Anterior cingulate cortex (tissue), 58 donors: ENCODE data around the gene RFPL4AL1.
"Not testable (repeated sequence)": the region's sequence is repeated elsewhere in the genome, so short reads cannot be mapped to it uniquely, and the experiment has no call there.

Experiments
- DNase-seq, 58 donors: peaks; one replicate each; lab custom pipeline; 2025; lab: John Stamatoyannopoulos, UW

The RFPL4AL1 gene

DNA sequence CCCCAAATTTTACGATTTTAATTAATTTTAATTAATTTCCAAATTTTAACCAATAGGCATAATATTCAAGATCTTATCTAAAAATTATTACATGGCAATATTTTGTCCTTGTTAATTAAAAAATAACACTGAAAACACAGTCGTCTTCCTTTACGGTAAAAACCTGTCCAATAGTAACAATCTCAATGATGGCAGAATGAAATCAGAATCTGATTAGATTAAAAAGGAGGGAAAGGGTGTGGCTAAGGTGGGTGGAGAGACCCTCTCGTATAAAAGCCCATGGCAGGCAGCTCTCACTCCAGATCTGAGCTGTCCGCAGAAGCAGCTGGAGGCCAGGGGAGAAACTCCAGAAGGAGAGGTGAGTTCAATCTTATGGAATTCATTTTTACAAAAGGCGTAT, at the start of gene RFPL4AL1:
Gene RFPL4AL1, plus strand, starts transcription at position 301 of the 400 bp plus-strand sequence. CDS start 2,687 bp downstream, outside the sequence.
- not testable (repeated sequence) for DNase-seq

DNA sequence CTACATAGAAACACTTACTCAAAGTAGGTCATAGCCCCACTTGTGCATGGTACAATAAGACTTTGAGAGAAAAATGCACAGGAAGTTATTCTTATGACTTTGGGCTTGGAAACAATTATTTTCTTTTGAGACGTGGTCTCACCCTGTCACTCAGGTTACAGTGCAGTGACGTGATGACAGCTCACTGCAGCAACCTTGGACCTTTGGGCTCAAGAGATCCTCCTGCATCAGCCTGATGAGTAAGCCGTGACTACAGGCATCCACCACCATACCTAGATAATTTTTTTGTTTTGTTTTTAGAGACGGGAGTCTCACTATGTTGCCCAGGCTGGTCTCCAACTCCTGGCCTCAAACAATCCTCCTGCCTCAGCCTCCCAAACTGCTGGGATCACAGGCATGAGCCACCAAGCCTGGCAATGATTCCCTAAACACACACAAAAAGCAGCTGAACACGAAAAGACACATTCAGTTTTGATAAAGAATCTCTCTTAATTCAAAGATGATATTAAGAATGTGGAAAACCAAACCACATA, 48.6 kb upstream of the RFPL4AL1 start:
- DNase-seq = no peak

DNA sequence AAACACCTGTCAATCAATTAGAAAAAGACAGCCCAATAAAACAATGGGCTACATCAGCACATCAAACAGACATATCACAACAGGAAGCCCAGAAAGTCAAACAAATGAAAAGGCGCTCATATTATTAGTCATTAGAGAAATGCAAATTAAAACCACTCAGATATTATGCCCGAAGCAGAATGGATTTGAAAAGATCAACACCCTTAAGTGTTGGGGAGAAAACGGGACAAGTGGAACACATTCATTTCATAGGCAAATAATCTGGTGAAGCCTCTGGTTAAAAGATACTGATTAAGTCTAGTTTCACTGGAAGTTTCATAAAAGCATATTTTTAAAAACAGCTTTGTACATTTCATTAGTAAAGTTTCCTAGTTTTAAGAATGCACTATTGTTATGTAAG, 48.1 kb upstream of the RFPL4AL1 start:
- DNase-seq = no peak

DNA sequence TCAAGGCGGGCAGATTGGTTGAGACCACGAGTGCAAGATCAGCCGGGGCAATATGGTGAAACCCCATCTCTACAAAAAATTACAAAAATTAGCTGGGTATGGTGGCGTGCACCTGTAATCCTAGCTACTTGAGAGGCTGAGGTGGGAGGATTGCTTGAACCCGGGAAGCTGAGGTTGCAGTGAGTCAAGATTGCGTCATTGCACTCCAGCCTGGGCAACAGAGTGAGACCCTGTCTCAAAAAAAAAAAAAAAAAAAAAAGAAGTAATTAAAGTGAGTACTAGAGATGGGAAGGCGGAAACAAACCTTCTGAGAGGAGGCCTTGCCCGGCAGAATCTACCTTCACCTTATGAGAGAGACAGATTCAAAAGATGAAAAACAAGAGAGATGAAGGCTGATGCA, 45.4 kb upstream of the RFPL4AL1 start:
- no peak for DNase-seq

DNA sequence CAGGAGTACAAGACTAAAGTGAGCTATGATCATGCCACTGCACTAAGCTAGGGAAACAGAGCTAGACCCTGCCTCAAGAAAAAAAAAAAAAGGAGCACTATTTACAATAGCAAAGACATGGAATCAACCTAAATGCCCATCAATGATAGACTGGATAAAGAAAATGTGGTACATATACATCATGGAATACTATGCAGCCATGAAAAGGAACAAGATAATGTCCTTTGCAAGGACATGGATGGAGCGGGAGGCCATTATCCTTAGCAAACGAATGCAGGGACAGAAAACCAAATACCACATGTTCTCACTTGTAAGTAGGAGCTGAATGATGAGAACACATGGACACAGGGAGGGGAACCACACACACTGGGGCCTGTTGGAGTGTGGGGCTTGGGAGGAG, 38.5 kb upstream of the RFPL4AL1 start:
- DNase-seq = not testable (repeated sequence)

DNA sequence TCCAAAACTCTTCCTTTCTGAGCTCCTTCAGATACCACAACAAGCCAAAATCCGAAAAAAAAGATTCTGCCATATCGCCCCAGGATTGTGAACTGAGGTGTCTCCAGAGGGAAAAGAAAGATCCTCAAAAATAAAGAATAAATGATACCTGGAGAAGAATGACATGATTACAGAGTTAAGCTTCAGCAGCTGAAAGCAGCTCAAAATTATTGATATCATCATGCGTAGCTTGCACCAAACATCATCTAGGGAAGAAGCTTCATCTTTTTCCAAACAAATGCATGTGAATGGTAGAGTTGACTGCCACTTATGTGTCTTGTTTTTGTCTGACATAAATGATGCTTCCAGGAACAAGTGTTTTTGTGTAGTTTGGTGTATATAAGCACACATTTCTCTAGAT, 30.6 kb upstream of the RFPL4AL1 start, which contains the start of gene NLRP9:
Gene NLRP9, minus strand, starts transcription at position 101 of the 400 bp plus-strand sequence. Its CDS starts 28 bp downstream, at position 73.
- DNase-seq = no peak

DNA sequence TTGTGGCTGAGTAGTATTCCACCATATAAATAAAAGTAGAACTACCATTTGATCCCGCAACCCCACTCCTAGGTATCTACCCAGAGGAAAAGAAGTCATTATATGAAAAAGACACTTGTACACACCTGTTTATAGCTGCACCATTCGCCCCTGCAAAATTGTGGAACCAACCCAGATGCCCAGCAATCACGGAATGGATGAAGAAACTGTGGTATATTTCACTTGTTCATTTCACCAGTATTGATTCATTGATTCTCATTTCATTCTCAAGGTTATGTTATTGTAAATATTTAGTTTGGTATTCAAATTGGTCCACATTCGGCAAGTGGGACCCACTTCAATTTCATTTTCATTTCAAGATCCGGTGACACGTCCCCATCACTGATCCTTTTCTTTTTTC, 18.2 kb upstream of the RFPL4AL1 start:
- no peak for DNase-seq

DNA sequence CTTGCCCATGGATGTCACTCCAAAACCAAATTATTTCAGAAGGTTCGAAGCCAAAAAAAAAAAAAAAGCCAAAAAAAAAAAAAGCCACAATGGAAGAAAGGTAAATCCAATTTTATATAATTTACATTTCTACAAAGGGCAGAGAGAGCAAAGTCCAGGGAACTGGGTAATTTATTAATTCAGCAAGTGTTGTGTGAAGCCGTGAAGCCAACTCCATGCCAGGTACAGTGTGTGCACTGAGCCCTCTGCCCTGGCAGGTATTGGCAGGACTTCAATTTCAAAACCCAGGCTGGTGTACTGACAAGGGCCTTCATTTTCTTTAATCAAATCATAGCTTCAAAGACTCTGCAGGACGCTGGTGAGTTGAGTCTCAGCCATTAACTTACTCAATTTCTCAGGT, 15.5 kb upstream of the RFPL4AL1 start:
- no peak for DNase-seq

DNA sequence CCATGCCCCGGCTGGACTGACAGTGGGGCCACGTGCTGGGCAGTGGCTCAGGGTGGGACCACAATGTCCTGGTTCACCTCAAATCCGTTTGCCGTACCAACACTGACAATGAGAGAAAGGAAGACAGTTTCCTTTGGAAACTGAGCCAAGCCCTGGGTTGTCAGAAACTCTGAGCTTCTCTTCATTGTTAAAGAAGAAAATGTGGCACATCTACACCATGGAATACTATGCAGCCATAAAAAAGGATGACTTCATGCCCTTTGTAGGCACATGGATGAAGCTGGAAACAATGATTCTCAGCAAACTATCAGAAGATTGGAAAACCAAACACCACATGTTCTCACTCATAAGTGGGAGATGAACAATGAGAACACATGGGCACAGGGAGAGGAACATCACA, 12.1 kb upstream of the RFPL4AL1 start:
- DNase-seq = not testable (repeated sequence)

DNA sequence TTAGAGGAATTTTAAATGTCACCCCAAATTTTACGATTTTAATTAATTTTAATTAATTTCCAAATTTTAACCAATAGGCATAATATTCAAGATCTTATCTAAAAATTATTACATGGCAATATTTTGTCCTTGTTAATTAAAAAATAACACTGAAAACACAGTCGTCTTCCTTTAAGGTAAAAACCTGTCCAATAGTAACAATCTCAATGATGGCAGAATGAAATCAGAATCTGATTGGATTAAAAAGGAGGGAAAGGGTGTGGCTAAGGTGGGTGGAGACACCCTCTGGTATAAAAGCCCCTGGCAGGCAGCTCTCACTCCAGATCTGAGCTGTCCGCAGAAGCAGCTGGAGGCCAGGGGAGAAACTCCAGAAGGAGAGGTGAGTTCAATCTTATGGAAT, 10.1 kb upstream of the RFPL4AL1 start, which contains the start of gene RFPL4A:
Gene RFPL4A, plus strand, starts transcription at position 301 of the 400 bp plus-strand sequence. CDS start 2,704 bp downstream, outside the sequence.
- DNase-seq = not testable (repeated sequence)

DNA sequence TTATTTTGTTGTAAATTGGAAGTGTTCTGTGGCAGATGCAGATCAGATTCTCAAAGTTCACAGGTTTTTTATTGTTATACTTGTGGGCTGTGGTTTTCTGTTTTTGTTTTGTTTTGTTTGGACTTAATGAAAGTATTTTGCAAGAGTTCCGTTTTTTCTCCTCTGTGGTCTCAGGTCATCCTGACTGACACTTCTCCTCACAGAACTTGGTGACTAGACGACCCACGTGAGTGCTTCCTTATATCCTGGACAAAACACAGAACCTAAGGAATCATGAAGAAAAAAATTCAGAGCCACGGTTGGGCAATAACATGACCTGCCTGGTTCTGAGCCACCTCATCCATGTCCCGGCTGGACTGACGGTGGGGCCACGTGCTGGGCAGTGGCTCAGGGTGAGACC, 2.5 kb upstream of the RFPL4AL1 start:
- peak in 4 of 58 donors; percentile 1 to 23 (median 12) for DNase-seq

DNA sequence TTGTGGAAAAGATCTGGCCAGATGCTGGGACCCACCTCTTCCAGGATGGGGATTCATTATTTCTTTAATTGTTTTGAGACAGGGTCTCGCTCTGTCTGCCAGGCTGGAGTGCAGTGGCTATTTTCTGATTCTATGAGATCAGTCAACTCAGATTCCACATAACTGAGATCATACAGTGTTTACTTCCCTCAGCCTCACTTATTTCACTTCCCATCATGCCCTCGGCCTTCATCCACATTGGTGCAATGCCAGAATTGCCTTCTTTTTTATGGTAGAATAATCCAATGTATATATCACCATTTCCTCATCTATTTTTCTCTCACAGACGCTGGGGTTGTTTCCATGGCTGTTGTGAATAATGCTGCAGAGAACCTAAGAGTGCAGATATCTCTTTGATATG, 714 bp downstream of the RFPL4AL1 start:
- DNase-seq = not testable (repeated sequence)

DNA sequence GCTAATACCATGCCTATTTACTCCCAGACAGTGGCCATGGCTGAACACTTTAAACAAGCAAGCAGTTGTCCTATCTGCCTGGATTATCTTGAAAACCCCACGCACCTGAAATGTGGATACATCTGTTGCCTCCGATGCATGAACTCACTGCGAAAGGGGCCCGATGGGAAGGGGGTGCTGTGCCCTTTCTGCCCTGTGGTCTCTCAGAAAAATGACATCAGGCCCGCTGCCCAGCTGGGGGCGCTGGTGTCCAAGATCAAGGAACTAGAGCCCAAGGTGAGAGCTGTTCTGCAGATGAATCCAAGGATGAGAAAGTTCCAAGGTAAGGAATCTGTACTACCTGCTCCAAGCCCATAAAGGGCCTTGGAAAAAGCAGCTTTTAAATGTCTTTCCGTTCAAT, 8.6 kb downstream of the RFPL4AL1 start:
- DNase-seq = no peak

DNA sequence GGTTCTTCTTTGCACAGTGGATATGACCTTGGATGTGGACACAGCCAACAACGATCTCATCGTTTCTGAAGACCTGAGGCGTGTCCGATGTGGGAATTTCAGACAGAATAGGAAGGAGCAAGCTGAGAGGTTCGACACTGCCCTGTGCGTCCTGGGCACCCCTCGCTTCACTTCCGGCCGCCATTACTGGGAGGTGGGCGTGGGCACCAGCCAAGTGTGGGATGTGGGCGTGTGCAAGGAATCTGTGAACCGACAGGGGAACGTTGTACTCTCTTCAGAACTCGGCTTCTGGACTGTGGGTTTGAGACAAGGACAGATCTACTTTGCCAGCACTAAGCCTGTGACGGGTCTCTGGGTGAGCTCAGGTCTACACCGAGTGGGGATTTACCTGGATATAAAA, 9.4 kb downstream of the RFPL4AL1 start:
- no peak for DNase-seq

DNA sequence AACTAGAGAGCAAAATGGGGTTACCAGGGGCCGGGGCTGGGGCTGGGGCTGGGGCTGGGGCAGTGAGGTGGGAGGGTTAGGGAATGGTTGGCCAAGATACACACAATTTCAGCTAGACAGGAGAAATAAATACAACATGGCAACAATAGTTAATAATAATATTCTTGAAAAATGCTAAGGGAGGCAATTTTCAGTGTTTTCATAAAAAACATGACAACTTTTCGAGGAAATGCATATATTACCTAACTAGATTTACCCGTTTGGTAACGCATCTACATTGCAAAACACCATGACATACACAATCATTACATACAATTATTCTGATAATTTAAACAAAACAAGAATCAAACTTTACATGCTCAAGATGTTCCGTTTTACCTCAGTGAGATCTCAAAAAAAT, 12.2 kb downstream of the RFPL4AL1 start:
- DNase-seq = no peak

DNA sequence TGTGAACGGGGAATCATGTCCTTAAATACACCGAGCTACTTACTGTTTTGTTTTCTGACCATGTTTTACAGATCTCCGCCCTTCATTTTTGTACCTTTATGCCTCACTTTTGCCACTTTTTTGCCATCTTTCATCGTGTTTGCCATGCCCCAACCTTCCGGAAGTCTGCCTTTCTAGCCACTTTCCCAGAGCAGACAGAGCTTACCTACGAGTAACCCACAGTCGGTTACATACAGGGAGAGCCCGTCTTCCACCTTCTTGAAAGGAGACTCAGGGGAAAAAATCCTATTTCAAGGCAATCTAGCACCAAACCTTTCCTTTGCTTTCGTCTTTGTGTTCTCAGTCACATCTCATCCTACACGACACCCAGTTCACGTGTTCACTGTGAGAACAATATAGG, 26.1 kb downstream of the RFPL4AL1 start:
- no peak for DNase-seq

DNA sequence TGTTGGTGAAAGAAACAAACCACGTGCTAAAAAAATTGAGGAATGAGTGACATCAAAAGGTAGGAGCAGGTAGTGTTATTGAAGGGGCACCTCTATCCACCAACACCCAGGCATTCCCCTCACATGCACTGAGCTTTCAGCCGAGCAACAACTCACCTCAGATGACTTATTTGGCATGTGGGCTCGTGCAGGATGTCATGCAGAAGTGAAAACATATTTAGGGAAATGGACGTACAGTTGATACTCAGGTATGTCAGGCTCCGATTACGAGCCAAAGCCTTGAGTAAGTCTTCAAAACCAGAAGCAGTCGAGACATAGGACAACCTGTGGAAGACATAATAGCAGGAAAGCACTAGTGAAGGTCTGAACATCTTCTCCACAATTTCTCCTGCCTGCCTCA, 32.5 kb downstream of the RFPL4AL1 start:
- DNase-seq = no peak

DNA sequence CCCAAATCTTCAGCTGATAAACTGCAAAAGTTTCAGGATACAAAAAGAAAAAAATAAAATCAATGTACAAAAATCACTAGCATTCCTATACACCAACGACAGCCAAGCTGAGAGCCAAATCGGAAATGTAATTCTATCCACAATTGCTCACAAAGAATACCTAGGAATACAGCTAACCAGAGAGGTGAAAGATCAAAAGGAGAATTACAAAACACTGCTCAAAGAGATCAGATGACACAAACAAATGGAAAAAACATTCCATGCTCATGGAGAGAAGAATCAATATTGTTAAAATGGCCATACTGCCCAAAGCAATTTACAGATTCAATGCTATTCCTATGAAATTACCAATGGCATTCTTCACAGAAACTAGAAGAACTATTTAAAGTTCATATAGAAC, 33.4 kb downstream of the RFPL4AL1 start:
- DNase-seq = no peak

DNA sequence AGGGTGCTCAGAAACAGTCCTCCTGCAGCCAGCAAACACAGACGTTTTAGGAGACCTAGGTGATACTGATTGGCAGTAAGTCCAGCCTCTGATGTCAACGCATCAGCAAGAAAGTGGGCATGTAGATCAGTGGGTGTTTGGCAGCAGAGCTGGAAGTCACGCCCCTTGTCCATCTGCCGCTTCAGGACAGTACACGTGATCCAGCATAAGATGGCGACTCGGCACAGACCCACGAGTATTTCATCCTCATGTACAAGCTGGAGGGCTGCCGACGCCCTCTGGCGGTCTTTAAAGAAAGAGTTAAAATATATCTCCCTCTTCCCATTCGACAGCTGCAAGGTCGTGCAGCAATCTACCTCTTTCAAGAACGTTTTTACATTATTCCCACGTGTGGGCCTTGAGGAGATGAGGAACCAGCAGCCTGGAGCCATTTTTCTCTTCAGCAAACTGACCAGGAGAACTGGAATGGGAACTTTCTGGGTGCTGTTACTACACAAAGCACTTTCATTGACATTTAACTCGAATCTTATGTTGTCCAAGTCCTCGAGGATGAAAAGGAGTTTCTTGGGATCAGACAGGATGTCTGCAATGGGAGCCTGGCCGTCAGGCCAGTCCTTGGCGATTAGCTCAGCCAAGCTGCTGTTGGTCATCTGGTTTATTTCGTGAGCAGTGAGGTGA, 40.6 kb downstream of the RFPL4AL1 start:
- DNase-seq = peak in 8 of 58 donors; percentile 0 to 33 (median 2)

DNA sequence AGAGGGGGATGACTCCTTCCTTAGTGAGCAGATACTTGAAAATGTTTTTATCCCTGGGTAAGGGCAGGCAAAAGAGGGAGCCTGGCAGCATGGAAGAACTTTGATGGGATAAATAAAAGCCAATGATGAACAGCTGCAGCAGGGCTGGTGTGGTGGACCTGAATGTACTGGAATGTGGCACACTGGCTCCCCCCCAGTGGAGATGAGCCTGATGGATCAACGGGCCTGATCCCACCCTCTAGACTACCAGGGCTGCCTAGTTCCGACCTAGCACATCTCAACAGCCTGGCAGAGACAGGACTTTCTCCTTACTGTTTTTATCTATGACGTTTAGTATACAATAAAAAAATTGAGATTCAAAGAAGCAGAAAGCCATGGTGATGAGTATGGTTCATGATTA, 42.4 kb downstream of the RFPL4AL1 start:
- DNase-seq = no peak

DNA sequence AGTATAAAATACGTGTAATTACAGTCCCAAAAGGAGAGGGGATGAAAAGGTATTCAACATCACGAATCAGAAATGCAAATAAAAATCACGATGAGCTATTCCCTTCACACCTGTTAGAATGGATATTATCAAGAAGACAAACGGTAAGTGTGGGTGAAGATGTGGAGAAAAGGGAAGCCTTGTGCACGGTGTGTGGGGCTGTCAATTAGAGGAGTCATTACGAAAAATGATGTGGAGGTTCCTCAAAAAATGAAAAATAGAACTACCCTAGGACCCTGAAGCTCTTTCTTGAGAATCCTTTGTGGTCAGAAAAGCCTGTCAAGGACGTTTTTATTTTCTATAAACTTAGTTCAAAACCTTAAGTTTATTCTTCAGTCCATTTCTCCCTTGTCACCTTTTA, 43.5 kb downstream of the RFPL4AL1 start:
- no peak for DNase-seq

DNA sequence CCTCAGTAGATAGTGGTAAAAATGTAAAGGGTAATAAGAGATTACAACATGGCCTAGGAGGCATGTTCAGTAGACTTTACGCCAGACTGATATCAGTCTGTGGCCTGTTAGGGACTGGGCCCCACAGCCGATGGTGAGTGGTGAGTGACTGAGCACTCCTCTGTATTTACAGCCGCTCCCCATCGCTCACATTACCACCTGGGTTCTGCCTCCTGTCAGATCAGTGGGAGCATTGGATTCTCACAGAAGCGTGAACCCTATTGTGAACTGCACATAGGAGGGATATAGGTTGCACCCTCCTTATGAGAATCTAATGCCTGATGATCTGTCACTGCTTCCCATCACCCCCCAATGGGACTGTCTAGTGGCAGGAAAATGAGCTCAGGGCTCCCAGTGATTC, 45.0 kb downstream of the RFPL4AL1 start:
- no peak for DNase-seq
